GM12878 (cell line): ENCODE results near the gene SSH3. TPM values are rescaled to one million over a fixed set of nuclear protein-coding genes. Genes with fewer than 3 reads are reported as not detected.

Experiments
- CBFB ChIP-seq: IDR thresholded peaks from 2 replicates; pipeline ENCODE4 v1.6.1; 2016; ENCODE audit warnings: antibody characterized with exemption, low read depth
- CHD1 ChIP-seq: IDR thresholded peaks from 2 replicates; pipeline ENCODE4 v1.6.1; 2012; ENCODE audit warnings: low read depth, low read length, improper control_type of control experiment
- CHD4 ChIP-seq: fragments of 200-600 bp; sonication (generic); IDR thresholded peaks from 2 replicates; pipeline ENCODE4 v1.6.1; 2016; ENCODE audit warnings: mild to moderate bottlenecking
- FOXM1 ChIP-seq: IDR thresholded peaks from 2 replicates; pipeline ENCODE4 v1.6.1; 2012; ENCODE audit warnings: low read depth, mild to moderate bottlenecking, inconsistent platforms, low read length, moderate library complexity
- MEF2B ChIP-seq: fragments of 450-650 bp; IDR thresholded peaks from 2 replicates; pipeline ENCODE4 v1.6.1; 2018; ENCODE audit warnings: mild to moderate bottlenecking, moderate library complexity; ENCODE audit not compliant: partially characterized antibody, poor library complexity, severe bottlenecking
- MYB ChIP-seq: fragments of 150-350 bp; IDR thresholded peaks from 2 replicates; pipeline ENCODE4 v1.6.1; 2014; ENCODE audit warnings: mild to moderate bottlenecking, low read depth, low read length, borderline replicate concordance
- RCOR1 ChIP-seq: conservative IDR thresholded peaks from 2 replicates; pipeline ENCODE4 v1.6.1; 2012; ENCODE audit warnings: low read depth, low read length, improper control_type of control experiment
- SREBF1 ChIP-seq: IDR thresholded peaks from 2 replicates; pipeline ENCODE4 v1.6.1; 2012; ENCODE audit warnings: mild to moderate bottlenecking, low read length
- SREBF2 ChIP-seq: IDR thresholded peaks from 2 replicates; pipeline ENCODE4 v1.6.1; 2012; ENCODE audit warnings: mild to moderate bottlenecking, low read length
- WRNIP1 ChIP-seq: IDR thresholded peaks from 2 replicates; pipeline ENCODE4 v1.6.1; 2011; ENCODE audit warnings: low read depth, low read length, improper control_type of control experiment, borderline replicate concordance
- YBX1 ChIP-seq: fragments of 450-650 bp; IDR thresholded peaks from 2 replicates; pipeline ENCODE4 v1.6.1; 2016; ENCODE audit warnings: antibody characterized with exemption
- ZNF207 ChIP-seq: fragments of 450-650 bp; IDR thresholded peaks from 2 replicates; pipeline ENCODE4 v1.6.1; 2014; ENCODE audit warnings: antibody characterized with exemption, mild to moderate bottlenecking, borderline replicate concordance
- ZSCAN29 ChIP-seq: fragments of 450-650 bp; IDR thresholded peaks from 2 replicates; pipeline ENCODE4 v1.6.1; 2017; ENCODE audit warnings: mild to moderate bottlenecking, moderate library complexity
- ZZZ3 ChIP-seq: IDR thresholded peaks from 2 replicates; pipeline ENCODE4 v1.6.1; 2011; ENCODE audit warnings: low read depth; ENCODE audit not compliant: control insufficient read depth, insufficient read length
- polyA plus RNA-seq, 11 experiments: library from polyadenylated mRNA; depleted of rRNA in 4 of 11; unstranded in 6 of 11; stranded (reverse) in 5 of 11; fragments of >200 nt; fragmentation: Nextera tagmentation in 4 of 11; fragmentation: Illumina TruSeq in 1 of 11; extraction: Ambion mirVana in 4 of 11; extraction: Trizol in 1 of 11; gene quantifications; 1 replicate in 1 of 11; 2 replicates in 10 of 11; pipeline versions ENCODE4 v1.2.1 to v1.2.3, GENCODE V29; 2011 to 2016; ENCODE audit warnings: inconsistent platforms in 2 of 11, missing spikeins in 2 of 11, low read depth in 1 of 11
- total RNA-seq, 4 experiments: library from RNA; depleted of rRNA in 3 of 4; stranded (reverse); fragments of >200 nt in 3 of 4; fragmentation: Illumina TruSeq in 1 of 4; extraction: Trizol in 1 of 4; gene quantifications; 2 replicates each; pipeline versions ENCODE4 v1.2.1 to v1.2.3, GENCODE V29; 2013 to 2021
- TF ChIP-seq, protein P1 (sequence below): fragments of 450-650 bp; IDR thresholded peaks from 2 replicates; pipeline ENCODE4 v1.6.1; 2017; ENCODE audit warnings: mild to moderate bottlenecking
- TF ChIP-seq, protein P2 (sequence below): IDR thresholded peaks from 2 replicates; pipeline ENCODE4 v1.6.1; 2012; ENCODE audit warnings: improper control_type of control experiment, low read depth, low read length; ENCODE audit not compliant: insufficient replicate concordance
- TF ChIP-seq, protein P3 (sequence below): fragments of 450-650 bp; IDR thresholded peaks from 2 replicates; pipeline ENCODE4 v1.6.1; 2018; ENCODE audit warnings: borderline replicate concordance, mild to moderate bottlenecking; ENCODE audit not compliant: partially characterized antibody

SSH3 gene
- total and polyA plus RNA-seq, 10 of the 15 experiments (the other 5 are each of a cell fraction or from before 2014, with no cell fraction given) = 0.05 to 0.83 (median 0.28) TPM; not detected in 3

DNA sequence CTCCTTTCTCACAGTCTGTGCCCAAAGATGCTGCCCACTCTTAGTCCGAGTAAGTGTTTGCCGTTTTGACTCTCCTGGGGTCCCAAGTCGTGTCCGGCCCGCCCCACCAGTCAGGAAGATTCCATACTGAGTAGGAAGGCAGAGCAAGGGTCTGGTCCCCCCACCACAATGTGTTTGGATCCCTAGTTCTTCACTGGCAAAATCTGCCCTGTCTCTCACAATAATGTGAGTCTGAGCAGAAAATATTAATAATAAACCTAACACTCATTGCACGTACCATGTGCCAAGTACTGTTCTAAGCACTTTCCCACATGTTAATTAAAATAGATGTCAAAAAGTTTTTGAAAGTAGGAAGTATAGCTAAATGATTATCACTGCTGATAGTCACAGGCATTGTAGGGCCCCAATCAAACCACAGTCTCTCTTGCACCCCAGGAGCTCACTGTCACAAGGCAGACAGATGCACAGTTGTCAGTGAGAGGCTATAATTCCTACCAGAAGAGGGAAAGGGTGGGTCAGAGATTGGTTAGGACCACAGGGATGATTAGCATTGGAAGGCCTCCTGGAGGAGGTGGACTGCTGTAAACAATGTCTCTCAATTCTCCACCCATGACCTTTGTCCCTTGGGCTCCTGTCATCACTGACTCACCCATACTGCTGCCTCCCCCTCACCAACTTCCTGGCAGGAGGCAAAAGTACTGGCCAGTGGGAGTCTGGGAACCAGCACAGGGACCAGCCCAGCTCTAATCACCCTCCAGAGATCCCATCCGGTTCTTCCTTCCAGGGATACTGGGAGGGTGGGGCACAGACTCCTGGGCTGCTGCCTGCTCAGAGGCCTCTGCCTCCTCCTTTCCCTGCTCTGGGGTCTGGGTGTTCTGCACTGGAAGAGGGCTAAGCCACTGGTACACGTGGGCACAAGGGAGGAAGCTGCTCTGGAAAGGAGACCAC, 51.0 kb downstream of the SSH3 start (continued):
- TF ChIP-seq MYB = no peak
- TF ChIP-seq CBFB = no peak
- TF ChIP-seq ZZZ3 = no peak
- TF ChIP-seq, protein P1, sequence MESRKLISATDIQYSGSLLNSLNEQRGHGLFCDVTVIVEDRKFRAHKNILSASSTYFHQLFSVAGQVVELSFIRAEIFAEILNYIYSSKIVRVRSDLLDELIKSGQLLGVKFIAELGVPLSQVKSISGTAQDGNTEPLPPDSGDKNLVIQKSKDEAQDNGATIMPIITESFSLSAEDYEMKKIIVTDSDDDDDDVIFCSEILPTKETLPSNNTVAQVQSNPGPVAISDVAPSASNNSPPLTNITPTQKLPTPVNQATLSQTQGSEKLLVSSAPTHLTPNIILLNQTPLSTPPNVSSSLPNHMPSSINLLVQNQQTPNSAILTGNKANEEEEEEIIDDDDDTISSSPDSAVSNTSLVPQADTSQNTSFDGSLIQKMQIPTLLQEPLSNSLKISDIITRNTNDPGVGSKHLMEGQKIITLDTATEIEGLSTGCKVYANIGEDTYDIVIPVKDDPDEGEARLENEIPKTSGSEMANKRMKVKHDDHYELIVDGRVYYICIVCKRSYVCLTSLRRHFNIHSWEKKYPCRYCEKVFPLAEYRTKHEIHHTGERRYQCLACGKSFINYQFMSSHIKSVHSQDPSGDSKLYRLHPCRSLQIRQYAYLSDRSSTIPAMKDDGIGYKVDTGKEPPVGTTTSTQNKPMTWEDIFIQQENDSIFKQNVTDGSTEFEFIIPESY = no peak
- TF ChIP-seq SREBF1 = no peak
- no peak for TF ChIP-seq RCOR1
- TF ChIP-seq FOXM1 = no peak
- 0 out of 2 replicates have a peak, but pooled peaks have one; percentile 14 for TF ChIP-seq WRNIP1
- TF ChIP-seq CHD4 = no peak
- TF ChIP-seq SREBF2 = no peak
- no peak for TF ChIP-seq ZSCAN29
- TF ChIP-seq, protein P2, sequence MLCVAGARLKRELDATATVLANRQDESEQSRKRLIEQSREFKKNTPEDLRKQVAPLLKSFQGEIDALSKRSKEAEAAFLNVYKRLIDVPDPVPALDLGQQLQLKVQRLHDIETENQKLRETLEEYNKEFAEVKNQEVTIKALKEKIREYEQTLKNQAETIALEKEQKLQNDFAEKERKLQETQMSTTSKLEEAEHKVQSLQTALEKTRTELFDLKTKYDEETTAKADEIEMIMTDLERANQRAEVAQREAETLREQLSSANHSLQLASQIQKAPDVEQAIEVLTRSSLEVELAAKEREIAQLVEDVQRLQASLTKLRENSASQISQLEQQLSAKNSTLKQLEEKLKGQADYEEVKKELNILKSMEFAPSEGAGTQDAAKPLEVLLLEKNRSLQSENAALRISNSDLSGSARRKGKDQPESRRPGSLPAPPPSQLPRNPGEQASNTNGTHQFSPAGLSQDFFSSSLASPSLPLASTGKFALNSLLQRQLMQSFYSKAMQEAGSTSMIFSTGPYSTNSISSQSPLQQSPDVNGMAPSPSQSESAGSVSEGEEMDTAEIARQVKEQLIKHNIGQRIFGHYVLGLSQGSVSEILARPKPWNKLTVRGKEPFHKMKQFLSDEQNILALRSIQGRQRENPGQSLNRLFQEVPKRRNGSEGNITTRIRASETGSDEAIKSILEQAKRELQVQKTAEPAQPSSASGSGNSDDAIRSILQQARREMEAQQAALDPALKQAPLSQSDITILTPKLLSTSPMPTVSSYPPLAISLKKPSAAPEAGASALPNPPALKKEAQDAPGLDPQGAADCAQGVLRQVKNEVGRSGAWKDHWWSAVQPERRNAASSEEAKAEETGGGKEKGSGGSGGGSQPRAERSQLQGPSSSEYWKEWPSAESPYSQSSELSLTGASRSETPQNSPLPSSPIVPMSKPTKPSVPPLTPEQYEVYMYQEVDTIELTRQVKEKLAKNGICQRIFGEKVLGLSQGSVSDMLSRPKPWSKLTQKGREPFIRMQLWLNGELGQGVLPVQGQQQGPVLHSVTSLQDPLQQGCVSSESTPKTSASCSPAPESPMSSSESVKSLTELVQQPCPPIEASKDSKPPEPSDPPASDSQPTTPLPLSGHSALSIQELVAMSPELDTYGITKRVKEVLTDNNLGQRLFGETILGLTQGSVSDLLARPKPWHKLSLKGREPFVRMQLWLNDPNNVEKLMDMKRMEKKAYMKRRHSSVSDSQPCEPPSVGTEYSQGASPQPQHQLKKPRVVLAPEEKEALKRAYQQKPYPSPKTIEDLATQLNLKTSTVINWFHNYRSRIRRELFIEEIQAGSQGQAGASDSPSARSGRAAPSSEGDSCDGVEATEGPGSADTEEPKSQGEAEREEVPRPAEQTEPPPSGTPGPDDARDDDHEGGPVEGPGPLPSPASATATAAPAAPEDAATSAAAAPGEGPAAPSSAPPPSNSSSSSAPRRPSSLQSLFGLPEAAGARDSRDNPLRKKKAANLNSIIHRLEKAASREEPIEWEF = no peak
- TF ChIP-seq YBX1 = no peak
- TF ChIP-seq ZNF207 = no peak
- TF ChIP-seq MEF2B = no peak
- no peak for TF ChIP-seq CHD1
- TF ChIP-seq, protein P3, sequence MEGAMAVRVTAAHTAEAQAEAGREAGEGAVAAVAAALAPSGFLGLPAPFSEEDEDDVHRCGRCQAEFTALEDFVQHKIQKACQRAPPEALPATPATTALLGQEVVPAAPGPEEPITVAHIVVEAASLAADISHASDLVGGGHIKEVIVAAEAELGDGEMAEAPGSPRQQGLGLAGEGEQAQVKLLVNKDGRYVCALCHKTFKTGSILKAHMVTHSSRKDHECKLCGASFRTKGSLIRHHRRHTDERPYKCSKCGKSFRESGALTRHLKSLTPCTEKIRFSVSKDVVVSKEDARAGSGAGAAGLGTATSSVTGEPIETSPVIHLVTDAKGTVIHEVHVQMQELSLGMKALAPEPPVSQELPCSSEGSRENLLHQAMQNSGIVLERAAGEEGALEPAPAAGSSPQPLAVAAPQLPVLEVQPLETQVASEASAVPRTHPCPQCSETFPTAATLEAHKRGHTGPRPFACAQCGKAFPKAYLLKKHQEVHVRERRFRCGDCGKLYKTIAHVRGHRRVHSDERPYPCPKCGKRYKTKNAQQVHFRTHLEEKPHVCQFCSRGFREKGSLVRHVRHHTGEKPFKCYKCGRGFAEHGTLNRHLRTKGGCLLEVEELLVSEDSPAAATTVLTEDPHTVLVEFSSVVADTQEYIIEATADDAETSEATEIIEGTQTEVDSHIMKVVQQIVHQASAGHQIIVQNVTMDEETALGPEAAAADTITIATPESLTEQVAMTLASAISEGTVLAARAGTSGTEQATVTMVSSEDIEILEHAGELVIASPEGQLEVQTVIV = no peak
